Measurements from ENCODE around the gene HAND2.

Gene HAND2

GRCh38 chr4:173529477-173530325, at the start of gene HAND2:
HAND2 (minus strand) TSS chr4:173530229; CDS start chr4:173529289, 940 bp downstream.
- DNase-seq (ENCODE audit: low read depth) = no peak
- no peak within 1 kb of the TSS for H3K4me3 ChIP-seq (ENCODE audit: low read depth, low read length)
- TF ChIP-seq POLR2A (IDR thresholded peaks at IDR 0.05; ENCODE audit: extremely low read depth, insufficient read length) = no peak
- TF ChIP-seq MYC (IDR thresholded peaks at IDR 0.05; ENCODE audit: low read depth, low read length) = no peak
- TF ChIP-seq CTCF (IDR thresholded peaks at IDR 0.05; ENCODE audit: low read depth, low read length) = no peak
- TF ChIP-seq MAX (IDR thresholded peaks at IDR 0.05; ENCODE audit: low read depth, low read length) = no peak

- no peak for DNase-seq (ENCODE audit: low read depth)
- TF ChIP-seq MYC (IDR thresholded peaks at IDR 0.05; ENCODE audit: low read depth, low read length) (no peak), CTCF (IDR thresholded peaks at IDR 0.05; ENCODE audit: low read depth, low read length) (no peak), MAX (IDR thresholded peaks at IDR 0.05; ENCODE audit: low read depth, low read length) (no peak), POLR2A (IDR thresholded peaks at IDR 0.05; ENCODE audit: extremely low read depth, insufficient read length) (no peak)
- H3K4me3 ChIP-seq (ENCODE audit: low read depth, low read length) = no peak overlapping the region
Observed at GRCh38 chr4:173578956-173579355, 48.9 kb upstream of the HAND2 start.

- no peak overlapping the region for H3K4me3 ChIP-seq (ENCODE audit: low read depth, low read length)
- no peak for DNase-seq (ENCODE audit: low read depth)
- TF ChIP-seq MYC (IDR thresholded peaks at IDR 0.05; ENCODE audit: low read depth, low read length) (no peak), POLR2A (IDR thresholded peaks at IDR 0.05; ENCODE audit: extremely low read depth, insufficient read length) (no peak), MAX (IDR thresholded peaks at IDR 0.05; ENCODE audit: low read depth, low read length) (no peak), CTCF (IDR thresholded peaks at IDR 0.05; ENCODE audit: low read depth, low read length) (no peak)
Observed at GRCh38 chr4:173577963-173578362, 47.9 kb upstream of the HAND2 start.

GRCh38 chr4:173575482-173576152, 45.6 kb upstream of the HAND2 start:
- no peak for DNase-seq (ENCODE audit: low read depth)
- TF ChIP-seq MAX (IDR thresholded peaks at IDR 0.05; ENCODE audit: low read depth, low read length) = no peak
- TF ChIP-seq MYC (IDR thresholded peaks at IDR 0.05; ENCODE audit: low read depth, low read length) = no peak
- no peak for TF ChIP-seq POLR2A (IDR thresholded peaks at IDR 0.05; ENCODE audit: extremely low read depth, insufficient read length)
- no peak overlapping the region for H3K4me3 ChIP-seq (ENCODE audit: low read depth, low read length)

GRCh38 chr4:173573725-173574124, 43.7 kb upstream of the HAND2 start:
- DNase-seq (ENCODE audit: low read depth) = no peak
- TF ChIP-seq MAX (IDR thresholded peaks at IDR 0.05; ENCODE audit: low read depth, low read length) = no peak
- no peak for TF ChIP-seq MYC (IDR thresholded peaks at IDR 0.05; ENCODE audit: low read depth, low read length)
- TF ChIP-seq POLR2A (IDR thresholded peaks at IDR 0.05; ENCODE audit: extremely low read depth, insufficient read length) = no peak
- no peak for TF ChIP-seq CTCF (IDR thresholded peaks at IDR 0.05; ENCODE audit: low read depth, low read length)
- no peak overlapping the region for H3K4me3 ChIP-seq (ENCODE audit: low read depth, low read length)

GRCh38 chr4:173573286-173573685, 43.3 kb upstream of the HAND2 start:
- DNase-seq (ENCODE audit: low read depth) = no peak
- TF ChIP-seq CTCF (IDR thresholded peaks at IDR 0.05; ENCODE audit: low read depth, low read length) (no peak), POLR2A (IDR thresholded peaks at IDR 0.05; ENCODE audit: extremely low read depth, insufficient read length) (no peak), MYC (IDR thresholded peaks at IDR 0.05; ENCODE audit: low read depth, low read length) (no peak), MAX (IDR thresholded peaks at IDR 0.05; ENCODE audit: low read depth, low read length) (no peak)
- H3K4me3 ChIP-seq (ENCODE audit: low read depth, low read length) = no peak overlapping the region

All from NB4 (cell line).